IPS-15b (cell line): ENCODE measurements around the gene YWHAB.
"Not testable (repeated sequence)": the region's sequence is repeated elsewhere in the genome, so short reads cannot be mapped to it uniquely, and the experiment has no call there.

Source experiments
- H3K27me3 ChIP-seq: one replicate; pipeline ENCODE4 v1.6.1; 2013; ENCODE audit warnings: low read length; ENCODE audit not compliant: control insufficient read depth, insufficient read depth
- H3K36me3 ChIP-seq: one replicate; pipeline ENCODE4 v1.6.1; 2013; ENCODE audit warnings: low read length; ENCODE audit not compliant: control insufficient read depth, insufficient read depth
- H3K4me1 ChIP-seq: one replicate; pipeline ENCODE4 v1.6.1; 2013; ENCODE audit warnings: mild to moderate bottlenecking, low read length; ENCODE audit not compliant: control insufficient read depth, insufficient read depth
- H3K4me3 ChIP-seq: one replicate; pipeline ENCODE4 v1.5.1; 2013; ENCODE audit warnings: low read depth, low read length
- H3K9ac ChIP-seq: one replicate; pipeline ENCODE4 v1.6.1; 2013; ENCODE audit warnings: low read depth, mild to moderate bottlenecking, low read length
- H3K9me3 ChIP-seq: one replicate; pipeline ENCODE4 v1.6.1; 2013; ENCODE audit warnings: mild to moderate bottlenecking, low read length; ENCODE audit not compliant: control insufficient read depth, insufficient read depth

YWHAB gene

DNA sequence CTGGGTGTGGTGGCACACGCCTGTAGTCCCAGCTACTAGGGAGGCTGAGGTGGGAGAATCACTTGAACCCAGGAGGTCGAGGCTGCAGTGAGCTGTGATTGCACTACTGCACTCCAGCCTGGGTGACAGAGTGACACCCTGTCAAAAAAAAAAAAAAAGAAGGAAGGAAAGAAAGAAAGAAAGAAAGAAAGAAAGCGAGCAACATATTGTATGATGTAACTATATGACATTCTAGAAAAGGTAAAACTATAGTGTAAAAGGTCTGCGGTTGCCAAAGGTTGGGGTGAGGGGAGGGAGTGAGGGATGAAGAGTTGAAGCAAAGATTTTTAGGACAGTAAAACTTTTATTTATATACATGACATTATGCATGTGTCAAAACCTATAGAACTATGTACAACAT, 3.1 kb upstream of the YWHAB start:
- H3K4me3 ChIP-seq, H3K9me3 ChIP-seq, H3K9ac ChIP-seq, H3K36me3 ChIP-seq, H3K27me3 ChIP-seq, H3K4me1 ChIP-seq: not testable (repeated sequence)

DNA sequence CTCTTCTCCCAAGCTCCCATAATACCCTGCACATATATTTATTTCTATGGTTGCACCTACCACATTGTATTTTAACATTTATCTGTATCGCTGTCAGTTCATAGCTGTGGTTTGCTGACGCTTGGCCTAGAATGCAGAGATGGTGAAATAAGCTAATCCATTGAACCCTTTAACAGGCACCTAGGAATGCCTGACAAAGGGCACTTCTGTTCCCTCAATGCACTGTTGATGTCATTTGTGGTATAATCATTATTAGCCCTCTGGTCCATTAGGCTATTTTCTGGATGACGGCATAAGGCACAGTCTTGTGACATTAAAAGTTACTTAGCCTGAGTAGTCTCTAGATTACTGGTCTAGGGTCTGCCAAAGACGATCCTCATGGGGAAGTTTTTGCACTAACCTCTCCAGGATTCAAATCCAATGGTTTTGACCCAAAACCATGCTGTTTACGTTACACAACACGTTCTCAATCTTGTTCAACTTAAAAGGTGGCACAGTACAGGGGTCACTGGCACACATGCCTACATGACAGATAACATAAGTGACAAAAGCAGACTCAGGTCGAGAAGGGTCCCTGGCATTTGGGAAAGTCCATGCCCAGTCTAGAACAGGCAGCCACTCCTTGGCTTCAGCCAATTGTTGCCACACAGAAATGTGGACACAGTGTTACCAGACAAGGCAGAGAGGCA, 2.1 kb upstream of the YWHAB start:
- peaks cover 10% of the 10 kb centered on the region for H3K4me1 ChIP-seq
- H3K4me3 ChIP-seq, result no peak overlapping the region
- H3K9ac ChIP-seq, result no peak overlapping the region
- H3K9me3 ChIP-seq, result no peaks in the 10 kb centered on the region
- H3K36me3 ChIP-seq, result no peaks in the 10 kb centered on the region
- H3K27me3 ChIP-seq, result no peaks in the 10 kb centered on the region

DNA sequence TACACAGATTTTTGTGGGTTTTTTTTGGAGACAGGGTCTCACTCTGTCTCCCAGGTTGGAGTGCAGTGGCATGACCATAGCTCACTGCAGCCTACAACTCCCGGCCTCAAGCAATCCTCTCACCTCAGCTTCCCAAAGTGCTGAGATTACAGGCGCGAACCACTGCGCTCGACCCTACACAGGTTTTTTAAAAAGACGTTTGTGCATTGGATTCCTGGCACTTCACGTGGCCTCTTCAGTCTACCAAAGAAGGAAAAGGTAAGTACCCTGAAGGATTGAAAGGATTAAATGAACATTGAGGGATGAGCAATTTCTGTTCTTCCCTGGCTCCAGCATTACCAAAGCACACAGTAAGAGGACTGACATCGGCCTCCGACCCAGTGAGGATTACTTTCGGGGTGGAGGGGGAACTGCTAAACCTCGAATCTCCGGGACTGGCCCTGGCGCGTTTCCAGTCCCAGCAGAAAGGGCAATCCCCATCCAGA, 556 bp upstream of the YWHAB start:
- Histone ChIP-seq H3K4me3 (peak overlapping the region; percentile 69), H3K36me3 (no peaks in the 10 kb centered on the region), H3K4me1 (peaks cover 16% of the 10 kb centered on the region), H3K9me3 (no peaks in the 10 kb centered on the region), H3K27me3 (no peaks in the 10 kb centered on the region), H3K9ac (peak overlapping the region; percentile 71)

DNA sequence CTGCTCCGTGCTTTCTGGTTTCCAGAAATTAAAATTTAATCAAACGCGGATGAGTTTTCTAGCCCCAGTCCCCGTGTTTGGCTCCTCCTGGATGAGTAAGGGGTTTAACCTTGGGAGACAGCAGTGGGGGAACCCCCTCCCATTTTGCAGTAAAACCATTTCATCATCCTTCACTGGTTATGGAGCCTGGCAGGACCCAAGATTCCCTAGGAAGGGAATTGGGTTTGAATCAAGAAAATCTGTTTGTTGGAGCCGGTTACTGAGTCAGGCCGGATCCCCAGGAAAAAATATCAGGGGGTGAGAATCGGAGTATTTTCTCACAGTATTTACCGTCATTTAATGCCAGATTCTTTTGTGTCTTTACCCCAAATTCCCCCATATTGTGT, 754 bp downstream of the YWHAB start:
- Histone ChIP-seq H3K4me1 (peaks cover 16% of the 10 kb centered on the region), H3K36me3 (no peaks in the 10 kb centered on the region), H3K27me3 (no peaks in the 10 kb centered on the region), H3K4me3 (peak overlapping the region; percentile 76), H3K9ac (peak overlapping the region; percentile 95), H3K9me3 (no peaks in the 10 kb centered on the region)

DNA sequence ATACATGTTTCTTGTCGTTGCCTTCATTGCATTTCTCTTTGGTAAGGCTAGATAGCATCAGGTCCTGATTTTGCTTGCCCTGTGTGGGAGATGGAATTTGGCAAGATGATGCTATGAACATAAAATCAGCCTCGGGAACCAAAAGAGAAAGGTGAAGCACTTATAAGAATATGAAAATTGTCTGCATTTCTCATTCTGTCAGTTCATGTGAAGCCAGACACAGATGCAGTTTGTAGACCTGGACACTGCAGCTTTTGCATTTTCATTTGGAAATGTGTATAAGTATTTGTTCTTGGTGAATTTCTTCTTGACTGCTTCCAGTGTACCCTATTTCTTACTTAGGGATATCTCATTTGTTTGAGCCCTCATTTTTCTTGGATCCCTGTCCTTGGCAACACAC, 1.3 kb downstream of the YWHAB start:
- Histone ChIP-seq H3K4me3 (peak overlapping the region; percentile 76), H3K36me3 (no peaks in the 10 kb centered on the region), H3K4me1 (peaks cover 16% of the 10 kb centered on the region), H3K27me3 (no peaks in the 10 kb centered on the region), H3K9ac (peak overlapping the region; percentile 95), H3K9me3 (no peaks in the 10 kb centered on the region)

DNA sequence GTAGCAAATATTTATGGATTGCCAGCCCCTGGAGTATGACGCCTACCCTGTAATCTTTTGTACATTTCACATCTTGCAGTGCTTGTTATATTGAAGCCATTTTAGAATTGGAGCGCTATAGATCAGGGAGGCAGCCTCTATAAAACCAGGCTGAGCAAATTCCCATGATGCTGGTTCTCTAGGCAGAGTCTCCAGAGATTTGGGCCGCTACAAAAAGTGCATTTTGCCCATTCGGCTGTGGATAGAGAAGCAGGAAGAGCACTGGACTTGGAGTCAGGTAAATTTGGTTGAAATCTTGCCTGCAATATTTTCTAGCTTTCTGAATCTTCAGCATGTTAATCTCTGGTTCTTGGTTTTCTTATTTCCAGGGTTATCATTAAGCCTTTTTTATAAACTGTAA, 2.0 kb downstream of the YWHAB start:
- H3K9me3 ChIP-seq, result no peaks in the 10 kb centered on the region
- no peaks in the 10 kb centered on the region for H3K36me3 ChIP-seq
- H3K27me3 ChIP-seq, result no peaks in the 10 kb centered on the region
- peak overlapping the region; percentile 76 for H3K4me3 ChIP-seq
- H3K9ac ChIP-seq, result no peak overlapping the region
- peaks cover 16% of the 10 kb centered on the region for H3K4me1 ChIP-seq

DNA sequence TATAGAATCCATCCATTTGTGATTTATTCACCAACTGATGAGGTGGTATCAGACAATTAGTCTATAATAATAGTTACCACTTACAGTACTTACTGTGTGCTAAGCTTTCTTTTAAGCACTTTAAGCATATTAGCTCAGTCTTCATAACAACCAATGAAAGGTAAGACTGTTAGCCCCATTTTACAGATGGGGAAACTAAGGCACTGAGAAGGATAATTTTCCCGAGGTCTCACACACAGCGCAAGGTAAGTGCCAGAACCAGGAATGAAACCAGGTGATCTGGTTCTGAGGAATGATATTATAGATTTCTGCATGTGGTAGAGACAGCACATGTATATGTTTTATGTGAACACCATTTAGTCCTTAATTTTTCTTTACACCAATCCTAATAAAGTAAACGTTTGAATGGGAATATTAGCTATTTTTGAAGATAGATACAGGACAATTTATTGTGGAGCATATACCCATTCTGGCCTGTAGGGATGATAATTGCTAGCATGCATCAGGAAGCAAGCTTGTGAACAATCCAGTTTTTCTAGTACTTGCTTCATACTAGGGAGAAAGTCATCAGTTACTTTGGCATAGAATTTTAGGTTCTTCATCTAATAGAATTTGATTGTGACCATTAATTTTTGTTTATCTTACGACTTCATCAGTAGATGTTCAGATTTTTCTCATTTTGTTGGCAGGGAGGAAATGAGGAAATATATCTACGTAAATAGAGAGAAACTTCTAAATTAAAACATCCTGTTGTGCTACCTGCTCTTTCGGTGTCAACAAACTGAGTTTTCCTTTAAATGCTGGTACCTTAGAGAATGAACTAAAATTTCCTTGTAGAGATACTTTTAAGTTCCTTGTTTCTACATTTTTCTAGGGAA, 3.0 kb downstream of the YWHAB start:
- Histone ChIP-seq H3K9me3 (no peaks in the 10 kb centered on the region), H3K36me3 (no peaks in the 10 kb centered on the region), H3K27me3 (no peaks in the 10 kb centered on the region), H3K4me1 (peaks cover 16% of the 10 kb centered on the region), H3K4me3 (no peak overlapping the region), H3K9ac (no peak overlapping the region)

DNA sequence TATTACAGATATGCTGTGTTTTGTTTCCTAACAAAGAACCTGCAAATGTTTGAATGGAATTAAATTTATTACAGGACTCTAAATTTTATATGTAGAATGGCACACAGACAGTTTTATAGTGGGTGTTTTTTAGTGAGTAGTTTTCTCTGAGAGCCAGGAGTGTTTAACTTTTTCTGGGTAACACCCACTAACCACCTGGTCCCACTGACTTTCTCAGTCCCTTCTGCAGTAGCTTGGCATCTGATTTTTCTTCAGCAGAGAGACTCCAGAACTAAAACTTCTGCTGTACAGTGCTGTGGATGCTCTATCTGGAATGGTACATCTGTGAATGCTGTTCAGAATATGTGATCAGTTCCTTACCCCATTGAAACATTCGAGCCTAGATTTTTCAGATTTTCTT, 6.3 kb downstream of the YWHAB start:
- H3K27me3 ChIP-seq, result no peaks in the 10 kb centered on the region
- peaks cover 12% of the 10 kb centered on the region for H3K4me1 ChIP-seq
- H3K9ac ChIP-seq, result no peak overlapping the region
- H3K36me3 ChIP-seq, result no peaks in the 10 kb centered on the region
- no peak overlapping the region for H3K4me3 ChIP-seq
- no peaks in the 10 kb centered on the region for H3K9me3 ChIP-seq

DNA sequence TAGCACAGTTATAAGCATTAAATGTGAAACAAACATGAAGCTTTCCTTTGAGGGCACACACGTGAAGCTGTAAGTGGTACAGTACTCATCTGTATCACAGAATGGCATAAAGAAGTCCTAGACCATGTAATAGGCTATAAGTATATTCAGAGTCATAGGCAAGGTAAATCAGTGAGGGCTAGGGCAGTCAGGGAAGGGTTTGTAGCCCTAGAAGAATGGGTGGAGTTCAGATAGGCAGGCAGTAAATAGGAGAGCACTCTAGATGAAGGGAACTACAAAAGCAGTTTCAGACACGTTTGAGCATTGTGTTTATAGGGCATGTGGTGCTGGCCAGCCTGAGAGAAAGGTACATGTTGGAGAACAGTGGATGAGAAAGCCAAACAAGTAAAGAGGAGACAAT, 9.5 kb downstream of the YWHAB start:
- H3K4me3 ChIP-seq, result no peak overlapping the region
- H3K9ac ChIP-seq, result no peak overlapping the region
- no peaks in the 10 kb centered on the region for H3K27me3 ChIP-seq
- no peaks in the 10 kb centered on the region for H3K9me3 ChIP-seq
- no peaks in the 10 kb centered on the region for H3K4me1 ChIP-seq
- H3K36me3 ChIP-seq, result no peaks in the 10 kb centered on the region

DNA sequence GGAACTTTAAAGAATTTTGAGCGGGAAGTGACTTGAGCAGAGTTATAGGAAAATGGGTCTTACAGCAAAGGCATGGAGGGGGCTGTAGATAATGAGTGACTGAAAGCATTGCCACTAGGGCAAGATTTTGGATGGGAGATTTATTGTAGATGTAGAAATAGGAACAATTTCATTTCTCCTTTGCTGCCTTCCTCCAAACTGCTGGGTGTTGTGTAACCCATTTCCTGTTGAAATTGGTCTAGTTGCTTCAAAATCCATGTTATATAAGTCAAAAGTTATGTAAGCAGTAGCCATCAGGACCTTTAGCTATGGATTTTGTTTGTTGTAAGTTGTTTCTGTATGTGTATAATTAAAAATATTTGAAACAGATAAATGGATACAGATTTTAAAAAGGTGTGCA, 11.1 kb downstream of the YWHAB start:
- H3K36me3 ChIP-seq, result no peaks in the 10 kb centered on the region
- no peaks in the 10 kb centered on the region for H3K9me3 ChIP-seq

DNA sequence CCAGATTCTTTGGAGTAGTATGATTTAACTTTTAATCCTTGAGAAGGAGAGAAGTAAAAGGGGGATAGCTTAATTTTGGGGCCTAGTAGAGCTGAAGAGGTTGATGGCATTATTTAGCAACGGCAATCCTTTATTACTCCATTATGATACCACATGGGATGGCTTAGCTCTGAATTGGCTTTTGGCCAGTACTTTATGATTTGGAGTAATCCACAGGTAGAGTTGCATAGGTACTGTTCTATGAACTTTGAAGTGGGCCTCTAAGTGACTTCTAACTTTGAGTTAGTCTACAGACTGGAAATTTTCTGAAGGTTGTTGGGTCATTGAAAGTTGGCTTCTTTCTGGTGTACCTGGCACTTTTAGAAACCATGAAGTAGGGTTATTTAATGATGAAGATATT, 11.6 kb downstream of the YWHAB start:
- peaks cover 1% of the 10 kb centered on the region for H3K36me3 ChIP-seq
- H3K4me1 ChIP-seq, result no peaks in the 10 kb centered on the region
- H3K9me3 ChIP-seq, result no peaks in the 10 kb centered on the region
- H3K9ac ChIP-seq, result no peak overlapping the region
- H3K4me3 ChIP-seq, result no peak overlapping the region
- H3K27me3 ChIP-seq, result no peaks in the 10 kb centered on the region

More for the DNA sequence above, 11.1 kb downstream of the YWHAB start:
- H3K27me3 ChIP-seq, result no peaks in the 10 kb centered on the region
- no peak overlapping the region for H3K9ac ChIP-seq
- no peak overlapping the region for H3K4me3 ChIP-seq
- H3K4me1 ChIP-seq, result no peaks in the 10 kb centered on the region
